Heart left ventricle (tissue), 13 donors: Measurements from ENCODE around the gene SNAP47.

Experiments
- POLR2A ChIP-seq, 2 donors: fragments of 450-650 bp; IDR thresholded peaks; one replicate each; pipeline ENCODE4 v1.6.1; 2017; ENCODE audit warnings: antibody characterized with exemption in 2 of 2, mild to moderate bottlenecking in 2 of 2, moderate library complexity in 2 of 2
- TF ChIP-seq, protein P1 (sequence below), 12 donors: fragments of 200-600 bp; sonication (generic) in 4 of 12; IDR thresholded peaks; one replicate each; pipeline versions ENCODE4 v1.5.0 to v1.8.0; 2018 to 2022; ENCODE audit warnings: antibody characterized with exemption in 12 of 12, mild to moderate bottlenecking in 5 of 12
- donor health status: ischemic (EF 13 %, LVEDD 7.1; RV severe dilation, severe dysfunction).
- donor health status: DM: no; HTN: yes; CAD: no.
- donor health status: DM: no; HTN: no; CAD: no.
- donor health status: ischemic (EF 25% LVEDD 6.9; RV normal size, moderate dysfunction).
- donor health status: ischemic (EF 25% LVEDD 5.7; RV mildly dilated, moderate dysfunction).
- donor health status: ischemic (EF 35%, LVEDD 5.7; RV mildly dilated, moderate dysfunction).
- donor health status: nonischemic (EF 11% LVEDD 7.7; RV severe dilation, severe dysfunction).
- donor health status: DM: yes; HTN: yes; CAD: no.
- donor health status: PGD.
- donor health status: ischemic (EF 29% LVEDD 5.4; RV normal size, mild dysfunction).
- donor health status: nonischemic (EF 23%, LVEDD 6.1; RV moderate dilation, normal function).

DNA sequence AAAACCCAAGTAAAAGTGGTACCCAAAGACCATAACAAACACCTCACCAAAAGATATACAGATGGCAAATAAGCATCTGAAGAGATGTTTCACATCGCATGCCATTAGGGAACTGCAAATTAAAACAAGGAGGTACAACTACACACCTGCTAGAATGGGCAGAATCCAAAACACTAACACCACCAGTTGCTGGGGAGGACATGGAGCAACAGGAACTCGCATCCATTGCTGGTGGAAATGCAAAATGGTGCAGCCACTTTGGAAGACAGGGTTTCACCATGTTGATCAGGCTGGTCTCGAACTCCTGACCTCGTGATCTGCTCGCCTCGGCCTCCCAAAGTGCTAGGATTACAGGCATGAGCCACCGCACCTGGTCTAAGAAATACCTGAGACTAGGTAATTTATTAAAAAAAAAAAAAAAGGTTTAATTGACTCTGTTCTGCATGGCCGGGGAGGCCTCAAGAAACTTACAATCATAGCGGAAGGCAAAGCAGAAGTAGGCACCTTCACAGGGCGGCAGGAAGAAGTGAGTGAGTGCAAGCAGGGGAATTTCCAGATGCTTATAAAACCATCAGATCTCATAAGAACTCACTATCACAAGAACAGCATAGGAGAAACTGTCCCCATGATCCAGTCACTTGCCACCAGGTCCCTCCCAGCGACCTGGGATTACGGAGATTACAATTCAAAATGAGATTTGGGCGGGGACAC, 50.0 kb downstream of the SNAP47 start:
- TF ChIP-seq, protein P1, sequence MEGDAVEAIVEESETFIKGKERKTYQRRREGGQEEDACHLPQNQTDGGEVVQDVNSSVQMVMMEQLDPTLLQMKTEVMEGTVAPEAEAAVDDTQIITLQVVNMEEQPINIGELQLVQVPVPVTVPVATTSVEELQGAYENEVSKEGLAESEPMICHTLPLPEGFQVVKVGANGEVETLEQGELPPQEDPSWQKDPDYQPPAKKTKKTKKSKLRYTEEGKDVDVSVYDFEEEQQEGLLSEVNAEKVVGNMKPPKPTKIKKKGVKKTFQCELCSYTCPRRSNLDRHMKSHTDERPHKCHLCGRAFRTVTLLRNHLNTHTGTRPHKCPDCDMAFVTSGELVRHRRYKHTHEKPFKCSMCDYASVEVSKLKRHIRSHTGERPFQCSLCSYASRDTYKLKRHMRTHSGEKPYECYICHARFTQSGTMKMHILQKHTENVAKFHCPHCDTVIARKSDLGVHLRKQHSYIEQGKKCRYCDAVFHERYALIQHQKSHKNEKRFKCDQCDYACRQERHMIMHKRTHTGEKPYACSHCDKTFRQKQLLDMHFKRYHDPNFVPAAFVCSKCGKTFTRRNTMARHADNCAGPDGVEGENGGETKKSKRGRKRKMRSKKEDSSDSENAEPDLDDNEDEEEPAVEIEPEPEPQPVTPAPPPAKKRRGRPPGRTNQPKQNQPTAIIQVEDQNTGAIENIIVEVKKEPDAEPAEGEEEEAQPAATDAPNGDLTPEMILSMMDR (IDR thresholded peaks at IDR 0.05) = no peak
- TF ChIP-seq POLR2A (IDR thresholded peaks at IDR 0.05) = no peak
